ENCODE results near the gene ELMO1.

ELMO1 gene

GRCh38 chr7:37038706-37039105 is 410.0 kb downstream of the ELMO1 start:
- no peak overlapping the region for H3K9ac ChIP-seq (ENCODE audit: low read depth, low read length)
- H3K4me2 ChIP-seq (ENCODE audit: insufficient read depth, low read length), result no peak overlapping the region
- no peaks in the 10 kb centered on the region for H4K20me1 ChIP-seq (ENCODE audit: insufficient read depth, low read length)
- no peak overlapping the region for H3K27ac ChIP-seq (ENCODE audit: low read length)
- H3K36me3 ChIP-seq (ENCODE audit: insufficient read depth, low read length), result peaks cover 3% of the 10 kb centered on the region; the same call in 1 of the 2 replicates
- no peaks in the 10 kb centered on the region for H3K27me3 ChIP-seq (ENCODE audit: insufficient read depth, low read length, poor library complexity)
- H3K79me2 ChIP-seq (ENCODE audit: insufficient read depth, low read length), result no peaks in the 10 kb centered on the region
- H2AFZ ChIP-seq (ENCODE audit: low read depth, low read length), result no peak overlapping the region
- ATAC-seq (ENCODE audit: insufficient read depth, low read depth), result no peak
- H3K9me3 ChIP-seq (ENCODE audit: insufficient read depth, low read length, severe bottlenecking), result peaks cover 11% of the 10 kb centered on the region
- H3K4me1 ChIP-seq (ENCODE audit: insufficient read depth, low read length), result no peaks in the 10 kb centered on the region
- no peak overlapping the region for H3K4me3 ChIP-seq (ENCODE audit: low read depth in 1 of 2, low read length in 2 of 2)
- TF ChIP-seq EZH2 (IDR thresholded peaks at IDR 0.05; ENCODE audit: borderline replicate concordance, low read depth, low read length, severe bottlenecking), result no peak
- no peak for TF ChIP-seq CTCF (IDR thresholded peaks at IDR 0.05; ENCODE audit: borderline replicate concordance, extremely low read depth, low read length, poor library complexity, severe bottlenecking)
- DNase-seq, result no peak

- H3K36me3 ChIP-seq (ENCODE audit: insufficient read depth, low read length), result peaks cover 15% of the 10 kb centered on the region; the same call in 1 of the 2 replicates
- no peak overlapping the region for H3K9ac ChIP-seq (ENCODE audit: low read depth, low read length)
- ATAC-seq (ENCODE audit: insufficient read depth, low read depth) (no peak), DNase-seq (no peak)
- TF ChIP-seq EZH2 (IDR thresholded peaks at IDR 0.05; ENCODE audit: borderline replicate concordance, low read depth, low read length, severe bottlenecking) (no peak), CTCF (IDR thresholded peaks at IDR 0.05; ENCODE audit: borderline replicate concordance, extremely low read depth, low read length, poor library complexity, severe bottlenecking) (no peak)
- H3K4me1 ChIP-seq (ENCODE audit: insufficient read depth, low read length), result no peaks in the 10 kb centered on the region
- H3K79me2 ChIP-seq (ENCODE audit: insufficient read depth, low read length), result no peaks in the 10 kb centered on the region
- no peaks in the 10 kb centered on the region for H3K27me3 ChIP-seq (ENCODE audit: insufficient read depth, low read length, poor library complexity)
- H4K20me1 ChIP-seq (ENCODE audit: insufficient read depth, low read length), result no peaks in the 10 kb centered on the region
- H3K4me2 ChIP-seq (ENCODE audit: insufficient read depth, low read length), result no peak overlapping the region
- H3K9me3 ChIP-seq (ENCODE audit: insufficient read depth, low read length, severe bottlenecking), result peaks cover 11% of the 10 kb centered on the region
- H2AFZ ChIP-seq (ENCODE audit: low read depth, low read length), result no peak overlapping the region
- no peak overlapping the region for H3K4me3 ChIP-seq (ENCODE audit: low read depth in 1 of 2, low read length in 2 of 2)
- H3K27ac ChIP-seq (ENCODE audit: low read length), result no peak overlapping the region
Measured at GRCh38 chr7:37037286-37037685, 411.4 kb downstream of the ELMO1 start.

GRCh38 chr7:37035631-37036030 is 413.0 kb downstream of the ELMO1 start:
- Histone ChIP-seq H3K4me1 (ENCODE audit: insufficient read depth, low read length) (no peaks in the 10 kb centered on the region), H2AFZ (ENCODE audit: low read depth, low read length) (no peak overlapping the region), H3K79me2 (ENCODE audit: insufficient read depth, low read length) (no peaks in the 10 kb centered on the region), H3K36me3 (ENCODE audit: insufficient read depth, low read length) (peaks cover 17% of the 10 kb centered on the region; the same call in 1 of the 2 replicates), H3K27ac (ENCODE audit: low read length) (no peak overlapping the region), H4K20me1 (ENCODE audit: insufficient read depth, low read length) (no peaks in the 10 kb centered on the region), H3K9ac (ENCODE audit: low read depth, low read length) (no peak overlapping the region), H3K27me3 (ENCODE audit: insufficient read depth, low read length, poor library complexity) (no peaks in the 10 kb centered on the region), H3K4me2 (ENCODE audit: insufficient read depth, low read length) (no peak overlapping the region), H3K4me3 (ENCODE audit: low read depth in 1 of 2, low read length in 2 of 2) (no peak overlapping the region), H3K9me3 (ENCODE audit: insufficient read depth, low read length, severe bottlenecking) (peaks cover 11% of the 10 kb centered on the region)
- DNase-seq, result no peak
- no peak for ATAC-seq (ENCODE audit: insufficient read depth, low read depth)
- TF ChIP-seq EZH2 (IDR thresholded peaks at IDR 0.05; ENCODE audit: borderline replicate concordance, low read depth, low read length, severe bottlenecking) (no peak), CTCF (IDR thresholded peaks at IDR 0.05; ENCODE audit: borderline replicate concordance, extremely low read depth, low read length, poor library complexity, severe bottlenecking) (no peak)

- ATAC-seq (ENCODE audit: insufficient read depth, low read depth), result no peak
Measured at GRCh38 chr7:37033141-37033540, 415.5 kb downstream of the ELMO1 start.

More at GRCh38 chr7:37033141-37033540, 415.5 kb downstream of the ELMO1 start:
- Histone ChIP-seq H3K4me2 (ENCODE audit: insufficient read depth, low read length) (no peak overlapping the region), H3K36me3 (ENCODE audit: insufficient read depth, low read length) (peaks cover 15% of the 10 kb centered on the region; the same call in 1 of the 2 replicates), H3K4me1 (ENCODE audit: insufficient read depth, low read length) (no peaks in the 10 kb centered on the region), H3K4me3 (ENCODE audit: low read depth in 1 of 2, low read length in 2 of 2) (no peak overlapping the region), H2AFZ (ENCODE audit: low read depth, low read length) (no peak overlapping the region), H3K79me2 (ENCODE audit: insufficient read depth, low read length) (no peaks in the 10 kb centered on the region), H3K27me3 (ENCODE audit: insufficient read depth, low read length, poor library complexity) (no peaks in the 10 kb centered on the region), H3K27ac (ENCODE audit: low read length) (no peak overlapping the region), H3K9me3 (ENCODE audit: insufficient read depth, low read length, severe bottlenecking) (no peaks in the 10 kb centered on the region), H4K20me1 (ENCODE audit: insufficient read depth, low read length) (no peaks in the 10 kb centered on the region), H3K9ac (ENCODE audit: low read depth, low read length) (no peak overlapping the region)
- no peak for DNase-seq
- TF ChIP-seq CTCF (IDR thresholded peaks at IDR 0.05; ENCODE audit: borderline replicate concordance, extremely low read depth, low read length, poor library complexity, severe bottlenecking) (no peak), EZH2 (IDR thresholded peaks at IDR 0.05; ENCODE audit: borderline replicate concordance, low read depth, low read length, severe bottlenecking) (no peak)

Data from DND-41 (cell line).